ENCODE data around the gene DNM3. TPM values are rescaled to one million over a fixed set of nuclear protein-coding genes. Genes with fewer than 3 reads are reported as not detected.

The DNM3 gene
- total and polyA plus RNA-seq, 2 donors (not counting 3 experiments of a cell fraction or from before 2014, with no cell fraction given) = 1.4 to 2.5 TPM

- TF ChIP-seq POLR2AphosphoS5 (IDR thresholded peaks at IDR 0.05; ENCODE audit: insufficient read depth, low read depth, low read length) (no peak), CTCF (IDR thresholded peaks at IDR 0.05; ENCODE audit: extremely low read depth in 1 of 2, insufficient read depth in 1 of 2, low read depth in 1 of 2, low read length in 2 of 2) (no peak), GATA2 (IDR thresholded peaks at IDR 0.05; ENCODE audit: insufficient read depth, insufficient read length, low read depth, low read length) (no peak), JUN (IDR thresholded peaks at IDR 0.05; ENCODE audit: borderline replicate concordance, insufficient read depth, insufficient read length, low read depth) (no peak)
- H3K27ac ChIP-seq (ENCODE audit: insufficient read depth, low read depth, low read length) = no peak overlapping the region
- CTCF ChIA-PET = no interaction called here
- dilution Hi-C loops (cut with MboI; ENCODE audit: extremely low pct_ligation_motif_present, low sequenced_read_pairs) (no loop called here), intact Hi-C loops (cut with micrococcal nuclease) (no loop called here)
- DNase-seq (ENCODE audit: low read depth, low spot score) (no peak), FAIRE-seq (no peak)
- H3K9me1 ChIP-seq (replicated peaks; ENCODE audit: control insufficient read depth, extremely low read depth, insufficient read depth, low read length) = no peaks in the 10 kb centered on the region
- no peak overlapping the region for H3K4me2 ChIP-seq (ENCODE audit: insufficient read depth, low read length)
- no peaks in the 10 kb centered on the region for H4K20me1 ChIP-seq (replicated peaks; ENCODE audit: control insufficient read depth, extremely low read depth, insufficient read depth, low read length)
- no peaks in the 10 kb centered on the region for H3K36me3 ChIP-seq (ENCODE audit: control insufficient read depth in 2 of 2, extremely low read depth in 1 of 2, insufficient read depth in 2 of 2, low read length in 2 of 2)
- H3K9ac ChIP-seq (replicated peaks; ENCODE audit: extremely low read depth, insufficient read depth, low read length) = no peak overlapping the region
- H3K4me3 ChIP-seq (replicated peaks in 1 of 3; ENCODE audit: insufficient read depth in 1 of 3, low read depth in 1 of 3, low read length in 3 of 3) = no peak overlapping the region
- no peaks in the 10 kb centered on the region for H3K4me1 ChIP-seq (ENCODE audit: control insufficient read depth, extremely low read depth, insufficient read depth, low read length)
- BruUV-seq (replicated peaks) = no TSS peak
- no peaks in the 10 kb centered on the region for H3K9me3 ChIP-seq (replicated peaks; ENCODE audit: control insufficient read depth, insufficient read depth, low read length)
- no peak overlapping the region for H2AFZ ChIP-seq (ENCODE audit: low read depth, low read length)
- no peaks in the 10 kb centered on the region for H3K79me2 ChIP-seq (ENCODE audit: control insufficient read depth, insufficient read depth, low read length)
- peaks cover 0 to 2% of the 10 kb centered on the region in 2 experiments for H3K27me3 ChIP-seq (ENCODE audit: control insufficient read depth in 2 of 2, insufficient read depth in 2 of 2, low read length in 2 of 2)
- POLR2A ChIA-PET = no interaction called here
Observed at GRCh38 chr1:171834821-171835220, 6.5 kb upstream of the DNM3 start.

GRCh38 chr1:171835891-171836290 lies 5.4 kb upstream of the DNM3 start:
- DNase-seq (ENCODE audit: low read depth, low spot score) (no peak), FAIRE-seq (no peak)
- no peak overlapping the region for H3K9ac ChIP-seq (replicated peaks; ENCODE audit: extremely low read depth, insufficient read depth, low read length)
- BruUV-seq (replicated peaks) = no TSS peak
- H4K20me1 ChIP-seq (replicated peaks; ENCODE audit: control insufficient read depth, extremely low read depth, insufficient read depth, low read length) = no peaks in the 10 kb centered on the region
- no peaks in the 10 kb centered on the region for H3K79me2 ChIP-seq (ENCODE audit: control insufficient read depth, insufficient read depth, low read length)
- CTCF ChIA-PET = no interaction called here
- H3K27me3 ChIP-seq (ENCODE audit: control insufficient read depth in 2 of 2, insufficient read depth in 2 of 2, low read length in 2 of 2) = peaks cover 0 to under 1% of the 10 kb centered on the region in 2 experiments
- no peak overlapping the region for H2AFZ ChIP-seq (ENCODE audit: low read depth, low read length)
- H3K27ac ChIP-seq (ENCODE audit: insufficient read depth, low read depth, low read length) = no peak overlapping the region
- intact Hi-C loops (cut with micrococcal nuclease) = no loop called here
- no peak overlapping the region for H3K4me3 ChIP-seq (replicated peaks in 1 of 3; ENCODE audit: insufficient read depth in 1 of 3, low read depth in 1 of 3, low read length in 3 of 3)
- POLR2A ChIA-PET = no interaction called here
- H3K4me1 ChIP-seq (ENCODE audit: control insufficient read depth, extremely low read depth, insufficient read depth, low read length) = peaks cover 5% of the 10 kb centered on the region
- dilution Hi-C loops (cut with MboI; ENCODE audit: extremely low pct_ligation_motif_present, low sequenced_read_pairs) = no loop called here
- H3K4me2 ChIP-seq (ENCODE audit: insufficient read depth, low read length) = no peak overlapping the region
- H3K9me3 ChIP-seq (replicated peaks; ENCODE audit: control insufficient read depth, insufficient read depth, low read length) = no peaks in the 10 kb centered on the region
- H3K36me3 ChIP-seq (ENCODE audit: control insufficient read depth in 2 of 2, extremely low read depth in 1 of 2, insufficient read depth in 2 of 2, low read length in 2 of 2) = no peaks in the 10 kb centered on the region
- H3K9me1 ChIP-seq (replicated peaks; ENCODE audit: control insufficient read depth, extremely low read depth, insufficient read depth, low read length) = no peaks in the 10 kb centered on the region
- TF ChIP-seq EZH2 (IDR thresholded peaks at IDR 0.05; ENCODE audit: borderline replicate concordance, low read depth, low read length, severe bottlenecking) (no peak), MAX (IDR thresholded peaks at IDR 0.05; ENCODE audit: insufficient read depth, insufficient read length) (no peak), CTCF (IDR thresholded peaks at IDR 0.05; ENCODE audit: extremely low read depth in 1 of 2, insufficient read depth in 1 of 2, low read depth in 1 of 2, low read length in 2 of 2) (no peak), MYC (IDR thresholded peaks at IDR 0.05; ENCODE audit: low read depth, low read length) (no peak), FOS (IDR thresholded peaks at IDR 0.05; ENCODE audit: borderline replicate concordance, insufficient read depth, low read length) (no peak), POLR2AphosphoS5 (IDR thresholded peaks at IDR 0.05; ENCODE audit: insufficient read depth, low read depth, low read length) (no peak), GATA2 (IDR thresholded peaks at IDR 0.05; ENCODE audit: insufficient read depth, insufficient read length, low read depth, low read length) (no peak), POLR2A (IDR thresholded peaks at IDR 0.05; ENCODE audit: low read depth, low read length) (no peak), JUN (IDR thresholded peaks at IDR 0.05; ENCODE audit: borderline replicate concordance, insufficient read depth, insufficient read length, low read depth) (no peak)
